Hypothalamus (tissue), 51 donors: ENCODE measurements around the gene NKX3-2.
A peak's percentile ranks its signal among the peaks of the same experiment; 100 is the strongest.

Source experiments
- DNase-seq, 51 donors: peaks; one replicate each; lab custom pipeline; 2025; lab: John Stamatoyannopoulos, UW

The NKX3-2 gene

GRCh38 chr4:13546142-13546940, 2.0 kb upstream of the NKX3-2 start:
- DNase-seq, result no peak

GRCh38 chr4:13545394-13545808, 1.1 kb upstream of the NKX3-2 start:
- no peak for DNase-seq

- DNase-seq, result peak in 20 of 51 donors; percentile 4 to 52 (median 14)
Observed at GRCh38 chr4:13544606-13545393, 492 bp upstream of the NKX3-2 start.

GRCh38 chr4:13543032-13543838, 1.1 kb downstream of the NKX3-2 start:
- DNase-seq, result no peak

- no peak for DNase-seq
Observed at GRCh38 chr4:13542577-13543031, 1.7 kb downstream of the NKX3-2 start.

- DNase-seq, result peak in 1 of 51 donors; percentile 4
Observed at GRCh38 chr4:13541720-13542576, 2.4 kb downstream of the NKX3-2 start.

GRCh38 chr4:13541176-13541604, 3.1 kb downstream of the NKX3-2 start:
- no peak for DNase-seq

GRCh38 chr4:13540446-13541175, 3.7 kb downstream of the NKX3-2 start:
- DNase-seq, result no peak

GRCh38 chr4:13539619-13540445, 4.5 kb downstream of the NKX3-2 start:
- no peak for DNase-seq

GRCh38 chr4:13539047-13539618, 5.2 kb downstream of the NKX3-2 start:
- DNase-seq, result no peak

- no peak for DNase-seq
Observed at GRCh38 chr4:13538427-13538973, 5.8 kb downstream of the NKX3-2 start.

- DNase-seq, result no peak
Observed at GRCh38 chr4:13537832-13538177, 6.5 kb downstream of the NKX3-2 start.

GRCh38 chr4:13537011-13537831, 7.1 kb downstream of the NKX3-2 start:
- no peak for DNase-seq

GRCh38 chr4:13536607-13537006, 7.7 kb downstream of the NKX3-2 start:
- DNase-seq, result no peak

- no peak for DNase-seq
Observed at GRCh38 chr4:13535708-13536361, 8.5 kb downstream of the NKX3-2 start.

- no peak for DNase-seq
Observed at GRCh38 chr4:13535118-13535517, 9.2 kb downstream of the NKX3-2 start.
